Stimulated activated CD8-positive, alpha-beta memory T cell treated with anti-CD3 and anti-CD28 coated beads, Interleukin-4, amount 100 ng/mL, for 4 hours (primary cell): ENCODE data around the gene DCTN2.

Experiments
- DNase-seq, 2 donors: peaks; one replicate each; pipeline ENCODE4 v3.0.0-alpha.2; 2020; ENCODE audit warnings: low read depth in 2 of 2, low spot score in 1 of 2

Gene DCTN2

DNA sequence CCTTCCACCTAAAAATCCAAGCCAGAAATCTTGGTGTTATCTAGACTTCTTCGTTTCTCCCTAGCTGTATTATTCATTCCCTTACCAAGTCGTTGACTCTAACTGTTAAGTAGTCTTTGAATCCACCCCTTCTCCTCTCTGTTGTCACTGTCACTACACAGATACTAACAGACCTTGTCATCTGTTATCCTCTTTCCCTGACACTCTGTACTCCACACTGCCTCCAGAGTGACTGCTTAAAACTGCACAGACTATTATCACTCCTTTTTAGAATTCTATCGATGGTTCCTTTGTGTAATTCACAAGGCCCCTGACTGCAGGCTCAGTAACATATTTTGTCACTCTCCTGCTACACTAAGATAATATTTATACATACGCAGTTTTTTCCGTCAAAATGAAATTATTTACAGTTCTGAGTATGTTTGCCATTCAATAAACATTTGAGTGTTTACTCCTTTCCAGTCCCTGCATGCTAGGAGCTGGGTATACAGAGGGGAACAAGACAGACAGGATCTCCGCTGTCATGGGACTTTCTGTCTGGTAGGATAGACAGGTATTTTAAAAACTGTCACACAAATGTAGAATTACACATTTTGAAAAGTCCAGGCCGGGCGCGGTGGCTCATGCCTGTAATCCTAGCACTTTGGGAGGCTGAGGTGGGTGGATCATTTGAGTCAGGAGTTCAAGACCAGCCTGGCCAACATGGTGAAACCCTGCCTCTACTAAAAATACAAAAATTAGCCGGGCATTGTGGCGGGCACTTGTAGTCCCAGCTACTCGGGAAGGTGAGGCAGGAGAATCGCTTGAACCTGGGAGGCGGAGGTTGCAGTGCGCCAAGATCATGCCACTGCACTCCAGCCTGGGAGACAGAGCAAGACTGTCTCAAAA, 55.4 kb downstream of the DCTN2 start:
- DNase-seq, result no peak

DNA sequence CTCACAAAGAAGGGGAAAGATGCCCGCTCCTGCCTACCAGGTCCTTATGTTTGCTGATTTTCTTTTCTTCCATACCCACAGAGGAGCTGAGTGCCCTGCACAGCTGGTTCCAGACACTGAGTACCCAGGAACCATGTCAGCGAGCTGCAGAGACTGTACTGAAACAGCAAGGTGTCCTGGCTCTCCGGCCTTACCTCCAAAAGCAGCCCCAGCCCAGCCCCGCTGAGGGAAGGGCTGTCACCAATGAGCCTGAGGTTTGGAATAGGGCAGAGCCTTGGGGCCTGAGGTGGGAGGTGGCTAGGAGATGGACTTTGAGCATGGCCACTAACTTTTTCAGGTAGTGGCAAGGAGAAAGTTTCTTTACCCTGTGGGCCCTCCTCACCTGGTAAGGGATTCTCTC, 56.9 kb downstream of the DCTN2 start:
- DNase-seq, result no peak

DNA sequence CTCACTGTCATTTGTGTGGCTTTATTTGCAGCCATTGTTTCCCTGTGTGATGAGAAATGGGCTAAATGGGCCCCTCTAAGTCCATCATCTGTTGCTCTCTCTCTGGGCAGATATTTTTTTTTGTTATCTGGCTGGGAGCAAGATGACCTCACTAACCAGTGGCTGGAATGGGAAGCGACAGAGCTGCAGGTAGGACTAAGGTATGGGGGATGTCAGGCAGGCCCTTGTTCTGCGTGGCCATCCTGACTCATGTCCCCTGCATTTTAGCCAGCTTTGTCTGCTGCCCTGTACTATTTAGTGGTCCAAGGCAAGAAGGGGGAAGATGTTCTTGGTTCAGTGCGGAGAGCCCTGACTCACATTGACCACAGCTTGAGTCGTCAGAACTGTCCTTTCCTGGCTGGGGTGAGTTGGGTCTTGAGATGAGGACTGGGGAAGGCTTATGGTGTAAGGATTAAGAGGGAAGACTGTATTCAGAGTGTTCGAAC, 57.8 kb downstream of the DCTN2 start:
- no peak for DNase-seq

DNA sequence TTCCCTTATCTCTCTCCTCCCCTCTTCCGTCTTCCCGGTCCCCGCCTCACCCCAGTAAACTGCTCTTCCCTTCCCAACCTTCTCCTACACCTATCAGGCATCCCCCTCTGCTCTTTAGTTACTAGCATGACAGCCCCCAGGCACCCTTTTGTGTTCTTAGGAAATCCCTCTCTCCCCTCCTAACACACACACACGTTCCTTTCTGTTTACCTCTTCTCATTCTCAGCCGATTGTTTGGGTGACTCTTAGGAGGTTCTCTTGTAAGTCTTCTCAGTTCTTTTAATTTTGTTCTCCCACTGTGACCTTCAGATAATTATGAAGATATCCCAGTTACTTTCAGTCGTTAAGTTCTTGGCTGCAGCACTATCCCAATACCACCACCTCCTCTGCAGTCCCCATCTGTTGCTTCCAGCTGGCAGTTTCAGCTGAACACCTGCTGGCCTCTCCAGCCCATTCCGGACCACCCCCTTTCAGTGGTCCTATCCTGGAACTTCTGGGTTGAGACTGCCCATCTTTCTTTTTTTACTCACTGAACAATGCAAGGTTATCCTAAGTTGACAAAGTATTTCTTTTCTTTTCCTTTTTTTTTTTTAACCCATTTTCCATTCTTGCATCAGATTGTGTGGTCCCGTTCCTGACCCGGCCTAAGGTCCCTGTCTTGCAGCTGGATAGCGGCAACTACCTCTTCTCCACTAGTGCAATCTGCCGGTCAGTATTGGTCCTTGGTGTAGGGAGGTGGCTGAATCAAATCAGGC, 58.4 kb downstream of the DCTN2 start:
- DNase-seq, result no peak

DNA sequence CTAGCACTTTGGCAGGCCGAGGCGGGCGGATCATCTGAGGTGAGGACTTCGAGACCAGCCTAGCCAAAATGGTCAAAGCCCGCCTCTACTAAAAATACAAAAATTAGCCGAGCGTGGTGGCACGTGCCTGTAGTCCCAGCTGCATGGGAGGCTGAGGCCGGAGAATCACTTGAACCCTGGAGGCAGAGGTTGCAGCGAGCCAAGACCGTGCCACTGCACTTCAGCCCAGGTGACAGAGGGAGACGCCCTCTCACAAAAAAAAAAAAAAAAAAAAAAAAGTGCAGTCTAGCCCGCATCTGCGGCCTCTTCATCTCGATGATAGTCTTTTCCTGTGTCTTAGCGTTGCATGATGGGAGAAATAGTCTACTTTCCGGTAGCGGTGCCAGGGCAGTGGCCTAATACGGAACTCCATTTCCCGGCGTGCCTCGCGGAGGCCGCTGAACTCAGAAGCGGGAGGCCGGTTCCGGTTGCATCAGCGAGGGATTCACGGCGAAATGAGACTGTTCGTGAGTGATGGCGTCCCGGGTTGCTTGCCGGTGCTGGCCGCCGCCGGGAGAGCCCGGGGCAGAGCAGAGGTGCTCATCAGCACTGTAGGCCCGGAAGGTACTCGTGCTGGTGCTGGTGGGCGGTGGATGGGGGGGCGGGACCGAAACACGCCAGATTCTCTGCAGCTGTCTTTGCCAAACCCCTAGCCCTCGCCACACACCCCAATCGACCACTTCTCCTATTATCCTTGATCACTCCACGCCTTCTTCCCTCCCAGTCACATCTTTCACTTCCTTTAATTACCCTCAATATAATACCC, 59.2 kb downstream of the DCTN2 start, which contains the start of gene MARS1:
Gene MARS1, plus strand, starts transcription at position 472 of the 805 bp plus-strand sequence. Its CDS starts 23 bp downstream, at position 495.
- DNase-seq, result peak; percentile 79 to 87

DNA sequence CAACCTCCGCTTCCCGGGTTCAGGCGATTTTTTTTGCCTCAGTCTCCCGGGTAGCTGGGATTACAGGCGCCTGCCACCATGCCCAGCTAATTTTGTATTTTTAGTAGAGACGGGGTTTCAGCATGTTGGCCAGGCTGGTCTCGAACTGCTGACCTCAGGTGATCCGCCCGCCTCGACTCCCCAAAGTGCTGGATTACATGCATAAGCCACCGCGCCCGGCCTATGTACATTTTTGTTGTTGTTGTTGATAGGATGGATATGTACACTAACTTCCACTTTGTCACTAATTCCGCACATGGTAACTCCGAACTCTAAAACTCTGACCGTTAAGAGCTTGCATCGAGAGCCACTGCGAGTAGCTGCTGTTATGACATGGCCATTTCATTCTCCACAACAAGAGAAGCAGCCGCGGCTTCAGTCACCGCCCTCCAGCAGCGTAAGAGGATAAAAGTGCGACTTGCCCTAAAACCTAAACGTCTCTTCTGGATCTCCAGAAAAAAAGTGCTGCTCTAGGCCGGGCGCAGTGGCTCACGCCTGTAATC, 59.9 kb downstream of the DCTN2 start:
- DNase-seq, result no peak

DNA sequence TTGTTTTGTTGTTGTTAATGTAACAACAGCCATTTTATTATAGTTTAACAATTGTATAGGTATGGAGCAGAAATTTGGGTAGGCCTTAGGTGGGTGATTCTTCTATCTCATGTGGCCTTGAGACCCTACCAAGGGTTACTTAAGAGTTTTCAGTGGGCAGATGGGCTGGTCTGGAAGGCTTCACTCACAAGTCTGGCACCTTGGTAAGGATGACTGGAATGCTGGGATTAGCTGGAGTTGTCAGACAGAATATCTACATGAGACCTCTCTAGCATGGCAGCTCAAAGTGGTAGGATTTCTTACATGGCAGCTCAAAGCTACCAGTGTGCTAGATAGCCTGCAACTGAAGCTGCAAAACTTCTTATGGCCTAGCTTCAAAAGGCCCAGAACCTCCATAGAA, 61.3 kb downstream of the DCTN2 start:
- no peak for DNase-seq

DNA sequence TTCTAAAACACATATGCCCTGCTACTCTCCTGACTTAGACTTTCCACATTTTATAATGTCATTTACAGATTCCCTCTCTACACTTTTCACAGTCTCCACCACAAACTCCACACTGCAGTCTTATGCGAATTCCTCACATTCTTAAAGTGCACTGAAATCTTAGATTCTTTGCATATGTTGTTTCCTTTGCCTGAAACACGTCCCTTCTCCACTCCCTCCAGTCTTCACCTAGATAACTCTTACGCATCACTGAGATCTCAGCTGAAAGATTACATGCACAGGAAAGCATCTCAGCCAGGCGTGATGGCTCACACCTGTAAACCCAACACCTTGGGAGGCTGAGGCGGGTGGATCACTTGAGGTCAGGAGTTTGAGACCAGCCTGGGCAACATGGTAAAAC, 63.5 kb downstream of the DCTN2 start:
- DNase-seq, result no peak

DNA sequence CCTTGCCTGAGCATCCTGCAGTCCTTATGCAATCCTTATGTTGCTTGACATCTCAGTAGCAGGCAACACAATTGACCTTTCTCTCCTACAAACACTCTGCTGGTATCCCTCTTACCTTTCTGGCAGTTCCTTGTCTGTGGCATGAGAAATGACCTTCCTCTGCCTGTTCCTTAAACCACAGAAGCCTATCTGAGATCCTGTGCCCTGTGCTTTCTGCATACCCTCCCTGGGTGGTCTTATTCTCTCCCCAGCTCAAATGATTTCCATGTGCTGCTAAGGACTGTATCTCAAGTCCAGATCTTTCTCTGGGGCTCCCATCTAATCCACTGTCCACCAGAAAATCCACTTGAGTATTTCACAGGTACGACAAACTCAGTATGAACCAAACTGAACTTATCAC, 65.3 kb downstream of the DCTN2 start:
- no peak for DNase-seq
